HT-29 (cell line): Measurements from ENCODE around the gene HAUS2. TPM values are rescaled to one million over a fixed set of nuclear protein-coding genes. Genes with fewer than 3 reads are reported as not detected.
"Not testable (repeated sequence)": the region's sequence is repeated elsewhere in the genome, so short reads cannot be mapped to it uniquely, and the experiment has no call there.

Source experiments
- DNase-seq: peaks from one replicate; pipeline ENCODE4 v3.0.0-alpha.2; 2015; ENCODE audit warnings: low spot score
- total RNA-seq: library from RNA; depleted of rRNA; stranded (reverse); fragments of >200 nt; shearing (Covaris generic); gene quantifications from 2 replicates; pipeline ENCODE4 v1.2.3, GENCODE V29; 2014; rRNA removed

HAUS2 gene
- total RNA-seq = 12.0 and 24.0 TPM in 2 replicates

GRCh38 chr15:42548249-42549031 lies at the start of gene HAUS2, which contains the start of gene LRRC57:
TSS of gene HAUS2 (plus strand) at chr15:42548838. CDS start at chr15:42548873, 35 bp downstream.
TSS of gene LRRC57 (minus strand) at chr15:42548793. CDS start at chr15:42548434, 359 bp downstream.
- DNase-seq = peak; percentile 95

GRCh38 chr15:42499858-42500609 lies 48.6 kb upstream of the HAUS2 start:
- DNase-seq = no peak

GRCh38 chr15:42502477-42502876 lies 46.2 kb upstream of the HAUS2 start:
- no peak for DNase-seq

- DNase-seq = no peak
These were observed 44.8 kb upstream of the HAUS2 start for GRCh38 chr15:42503825-42504224.

- no peak for DNase-seq
These were observed 44.0 kb upstream of the HAUS2 start for GRCh38 chr15:42504631-42505030.

GRCh38 chr15:42507514-42507913 lies 41.1 kb upstream of the HAUS2 start:
- DNase-seq = no peak

- DNase-seq = no peak
These were observed 40.4 kb upstream of the HAUS2 start for GRCh38 chr15:42508263-42508690.

GRCh38 chr15:42510258-42511006 lies 38.2 kb upstream of the HAUS2 start:
- DNase-seq = no peak

- DNase-seq = no peak
These were observed 37.6 kb upstream of the HAUS2 start for GRCh38 chr15:42511007-42511391.

- no peak for DNase-seq
These were observed 25.3 kb upstream of the HAUS2 start for GRCh38 chr15:42523331-42523730.

GRCh38 chr15:42528970-42529369 lies 19.7 kb upstream of the HAUS2 start:
- DNase-seq = no peak

GRCh38 chr15:42533246-42533645 lies 15.4 kb upstream of the HAUS2 start:
- no peak for DNase-seq

- DNase-seq = no peak
These were observed 3.6 kb upstream of the HAUS2 start for GRCh38 chr15:42544853-42545629.

- DNase-seq = no peak
These were observed 755 bp upstream of the HAUS2 start for GRCh38 chr15:42547918-42548248.

- DNase-seq = peak; percentile 79
These were observed 424 bp downstream of the HAUS2 start for GRCh38 chr15:42549032-42549491.

- no peak for DNase-seq
These were observed 1.2 kb downstream of the HAUS2 start for GRCh38 chr15:42549741-42550392.

GRCh38 chr15:42553554-42553953 lies 4.9 kb downstream of the HAUS2 start:
- DNase-seq = no peak

GRCh38 chr15:42556550-42557207 lies 8.0 kb downstream of the HAUS2 start:
- not testable (repeated sequence) for DNase-seq

- no peak for DNase-seq
These were observed 10.1 kb downstream of the HAUS2 start for GRCh38 chr15:42558739-42559138.
